Left colon (tissue), 2 donors: ENCODE results near the gene IL10RA. TPM values are rescaled to one million over a fixed set of nuclear protein-coding genes. Genes with fewer than 3 reads are reported as not detected.

ENCODE experiments used
- ATAC-seq: fragments of 200-7000 bp; cut with Tn5 transposase; one replicate; pipeline ENCODE4 v1.9.1; 2020; ENCODE audit warnings: mild to moderate bottlenecking, moderate library complexity
- DNase-seq, 2 donors: peaks; one replicate each; pipeline ENCODE4 v3.0.0-alpha.2; 2020
- intact Hi-C, 2 donors: fragments of 100-400 bp; cut with DNase I in 1 of 2; cut with micrococcal nuclease in 1 of 2; formaldehyde crosslinking; loops; one replicate each; pipeline versions ENCODE4 v1.11.2 to v1.14.0; 2022; cut with DNase I, micrococcal nuclease
- total RNA-seq, 2 donors: library from RNA; stranded (reverse); fragmentation: NEBNext Ultra II Directional; extraction: Animal tissue kit (Norgen Biotek cat#: 25700); gene quantifications; one replicate each; pipeline ENCODE4 v1.2.1, GENCODE V29; 2021
- donor health status: DM: no; HTN: no; CAD: no.
- donor health status: DM: yes; HTN: yes; CAD: no.

The IL10RA gene
- total RNA-seq, 2 donors from 2014 or later = 4.4 to 19.0 TPM

DNA sequence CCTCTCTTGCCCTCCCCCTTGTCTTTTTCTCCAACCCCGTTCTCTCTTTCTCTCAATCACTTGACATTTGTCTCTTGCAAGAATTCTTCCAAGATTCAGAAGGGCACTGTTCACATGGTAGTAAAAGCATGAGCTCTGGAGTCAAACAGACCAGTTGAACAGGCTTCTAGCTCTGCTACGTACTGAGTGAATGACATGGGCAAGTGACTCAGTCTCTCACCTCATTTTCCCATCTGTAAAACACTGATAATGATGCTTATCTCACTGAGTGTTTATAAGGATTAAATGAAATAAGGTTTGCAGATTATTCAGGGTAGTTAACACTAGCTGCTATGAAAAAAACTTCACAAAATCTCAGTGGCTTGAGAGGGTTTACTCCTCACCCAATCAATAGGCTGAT lies 5.9 kb upstream of the IL10RA start:
- DNase-seq (no peak), ATAC-seq (no peak)
- intact Hi-C loops = no loop called here

DNA sequence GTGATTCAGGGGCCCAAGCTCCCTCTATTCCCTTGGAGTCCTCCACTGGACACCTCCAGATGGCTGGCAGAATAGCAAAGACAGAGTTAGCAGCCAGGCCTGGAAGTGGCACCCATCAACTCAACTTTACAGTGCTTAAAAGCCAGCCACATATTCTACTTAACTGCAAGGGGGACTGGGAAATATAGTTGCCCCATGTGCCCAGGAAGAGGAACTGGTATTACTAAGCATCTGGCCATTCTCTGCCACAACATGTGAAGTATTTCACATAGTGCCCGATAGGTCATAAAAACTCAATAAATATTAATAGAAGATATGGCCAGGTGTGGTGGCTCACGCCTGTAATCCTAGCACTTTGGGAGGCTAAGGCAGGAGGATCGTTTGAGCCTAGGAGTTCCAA lies 5.5 kb upstream of the IL10RA start:
- intact Hi-C loops = no loop called here
- DNase-seq (no peak), ATAC-seq (no peak)

DNA sequence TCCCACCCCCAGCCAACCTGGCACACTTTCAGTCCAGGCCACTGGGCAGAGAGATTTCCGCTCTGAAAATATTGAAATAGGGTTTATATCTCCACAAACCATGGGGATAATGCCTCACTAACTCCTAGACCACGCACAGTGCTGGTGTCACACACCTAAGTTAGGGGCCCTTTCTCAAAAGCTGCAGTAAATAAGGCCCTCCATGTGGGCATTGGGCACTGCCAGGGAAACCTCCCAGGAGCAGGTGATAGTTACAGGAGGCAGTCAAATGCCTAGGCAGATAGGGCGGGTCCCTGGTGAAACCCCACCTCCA lies 3.1 kb upstream of the IL10RA start:
- DNase-seq (no peak), ATAC-seq (no peak)
- intact Hi-C loops = no loop called here

DNA sequence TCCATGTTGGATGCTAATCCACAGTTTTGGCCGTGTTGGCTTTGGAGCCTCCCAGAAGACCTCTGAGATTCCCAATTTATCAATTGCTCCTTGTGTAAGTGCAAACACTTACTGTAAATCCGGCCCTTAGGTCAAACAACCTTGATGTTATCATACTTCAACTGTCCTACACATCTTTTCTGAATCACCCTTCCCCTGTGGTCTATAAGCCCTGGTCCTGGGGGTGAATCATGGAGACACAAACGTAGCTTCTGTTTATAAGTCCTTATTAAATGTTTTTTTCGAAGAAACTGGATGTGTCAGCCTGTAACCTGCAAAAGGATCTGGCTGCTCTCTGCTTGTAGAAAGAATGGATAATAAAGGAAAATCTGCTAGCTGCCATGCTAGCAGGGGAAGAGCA lies 1.7 kb upstream of the IL10RA start:
- DNase-seq = no peak
- intact Hi-C loops = no loop called here

DNA sequence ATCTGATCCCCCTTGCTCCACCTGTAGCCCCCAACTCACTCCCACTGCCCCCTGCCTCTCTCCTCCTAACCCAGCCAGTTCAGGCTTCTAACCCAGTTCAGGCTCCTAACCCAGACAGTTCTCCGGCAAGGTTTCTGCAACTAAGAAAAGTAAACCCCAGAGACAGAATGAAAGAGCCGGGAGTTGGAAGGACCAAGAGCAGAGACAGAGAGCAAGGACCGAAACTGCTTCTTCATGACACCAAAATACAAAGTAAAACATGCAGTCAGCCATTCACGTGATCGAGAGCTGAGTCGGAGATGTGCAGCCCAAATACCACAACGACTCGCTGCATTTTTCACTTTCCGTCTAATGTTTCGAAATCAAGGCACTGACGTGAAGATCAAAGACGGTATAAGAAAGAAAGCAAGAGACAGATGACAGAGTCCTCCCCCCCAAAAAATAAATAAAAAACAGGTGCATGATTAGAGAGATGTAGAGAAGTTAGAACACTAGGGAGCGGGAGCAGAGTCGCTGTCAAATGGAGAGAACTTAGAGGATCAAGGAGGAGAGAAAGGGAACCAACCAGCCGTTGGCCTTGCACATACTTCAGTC lies 884 bp downstream of the IL10RA start:
- no peak for DNase-seq
- ATAC-seq = no peak
- intact Hi-C loops = no loop called here

More for the DNA sequence above, 1.7 kb upstream of the IL10RA start:
- ATAC-seq = no peak

DNA sequence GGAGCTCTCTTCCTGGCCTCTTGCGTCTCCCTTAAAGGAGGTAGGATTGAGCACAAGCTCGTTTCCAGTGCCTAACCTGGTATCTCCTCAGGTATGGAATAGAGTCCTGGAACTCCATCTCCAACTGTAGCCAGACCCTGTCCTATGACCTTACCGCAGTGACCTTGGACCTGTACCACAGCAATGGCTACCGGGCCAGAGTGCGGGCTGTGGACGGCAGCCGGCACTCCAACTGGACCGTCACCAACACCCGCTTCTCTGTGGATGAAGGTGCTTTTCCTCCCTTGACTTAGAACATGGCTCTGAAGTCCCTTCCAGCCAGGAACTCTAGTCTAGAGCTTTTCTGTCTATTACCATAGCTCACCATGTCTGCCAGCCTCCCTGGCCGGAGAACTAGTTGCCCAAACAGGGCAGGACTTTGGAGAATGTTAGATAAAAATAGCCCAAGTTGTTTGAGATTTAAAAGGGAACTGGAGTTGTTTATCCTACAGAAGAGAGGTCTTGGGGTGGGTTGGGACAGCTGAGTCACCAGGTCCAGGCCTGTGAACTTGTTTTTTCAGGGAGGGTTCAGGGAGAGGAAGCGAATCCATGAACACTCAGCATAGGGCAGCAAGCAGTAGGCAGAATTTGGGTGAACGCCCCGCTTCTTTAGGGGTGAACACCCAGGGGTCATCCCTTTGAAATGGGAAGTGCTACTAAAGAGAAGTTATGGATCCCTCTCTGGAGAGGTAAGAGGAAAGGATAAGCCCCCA lies 3.3 kb downstream of the IL10RA start:
- DNase-seq (no peak), ATAC-seq (no peak)
- intact Hi-C loops = no loop called here

DNA sequence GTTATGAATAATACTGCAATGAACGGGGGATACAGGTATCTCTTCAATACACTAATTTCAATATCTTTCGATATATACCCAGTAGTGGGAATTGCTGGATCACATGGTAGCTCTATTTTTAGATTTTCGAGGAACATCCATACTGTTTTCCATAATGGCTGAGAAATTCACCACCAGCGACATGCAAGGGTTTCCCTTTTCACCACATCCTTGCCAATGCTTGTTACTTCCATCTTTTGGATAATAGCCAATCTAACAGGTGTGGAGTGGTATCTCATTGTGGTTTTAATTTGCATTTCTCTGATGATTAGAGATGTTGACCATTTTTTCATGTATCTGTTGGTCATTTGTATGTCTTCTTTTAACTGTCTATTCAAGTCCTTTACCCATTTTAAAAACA lies 5.9 kb downstream of the IL10RA start:
- DNase-seq = no peak

DNA sequence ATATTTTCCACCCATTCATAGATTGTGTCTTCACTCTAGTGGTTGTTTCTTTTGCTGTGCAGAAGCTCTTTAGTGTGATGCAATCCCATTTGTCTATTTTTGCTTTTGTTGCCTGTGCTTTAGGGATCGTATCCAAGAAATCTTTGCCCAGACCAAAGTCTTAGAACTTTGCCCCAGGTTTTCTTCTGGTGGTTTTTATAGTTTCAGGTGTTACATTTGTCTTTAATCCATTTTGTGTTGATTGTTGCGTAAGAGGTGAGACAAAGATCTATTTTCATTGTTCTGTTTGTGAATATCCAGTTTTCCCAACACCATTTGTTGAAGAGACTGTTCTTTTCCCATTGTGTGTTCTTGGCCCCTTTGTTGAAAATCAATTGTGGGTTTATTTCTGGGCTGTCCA lies 6.4 kb downstream of the IL10RA start:
- intact Hi-C loops = no loop called here
- no peak for DNase-seq
- ATAC-seq = peak; percentile 56

More for the DNA sequence above, 5.9 kb downstream of the IL10RA start:
- ATAC-seq = no peak
- intact Hi-C loops = no loop called here

DNA sequence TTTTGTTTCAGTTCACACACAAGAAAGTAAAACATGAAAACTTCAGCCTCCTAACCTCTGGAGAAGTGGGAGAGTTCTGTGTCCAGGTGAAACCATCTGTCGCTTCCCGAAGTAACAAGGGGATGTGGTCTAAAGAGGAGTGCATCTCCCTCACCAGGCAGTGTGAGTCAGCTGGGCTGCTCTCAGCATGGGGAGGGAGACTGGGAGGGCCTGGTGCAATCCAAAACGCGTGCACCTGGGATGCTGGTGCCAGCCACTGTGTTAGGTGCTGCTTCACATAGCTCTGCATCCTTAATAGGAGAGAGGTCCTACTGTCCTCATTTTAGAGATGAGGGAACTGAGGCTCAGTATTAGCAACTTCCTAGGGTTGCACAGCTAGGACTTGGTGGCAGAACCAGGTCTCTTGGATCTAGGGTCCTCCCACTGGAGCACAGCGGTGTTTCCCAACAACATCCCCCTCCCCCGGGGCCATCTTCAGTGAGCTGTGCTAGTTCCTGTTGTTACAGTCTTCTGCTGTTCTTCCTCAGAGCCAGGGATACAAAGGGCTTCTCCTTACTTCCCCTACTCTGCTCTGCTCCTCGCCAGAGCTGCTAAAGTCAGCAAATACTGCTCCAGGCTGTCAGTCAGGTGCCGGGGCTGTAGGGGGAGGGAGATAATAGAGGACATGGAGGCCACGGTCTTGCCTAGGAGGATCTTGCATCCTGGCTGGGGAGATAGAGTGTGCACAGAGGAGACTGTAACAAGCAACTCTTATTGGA lies 8.0 kb downstream of the IL10RA start:
- DNase-seq (no peak), ATAC-seq (peak; percentile 15)
- intact Hi-C loops = no loop called here

DNA sequence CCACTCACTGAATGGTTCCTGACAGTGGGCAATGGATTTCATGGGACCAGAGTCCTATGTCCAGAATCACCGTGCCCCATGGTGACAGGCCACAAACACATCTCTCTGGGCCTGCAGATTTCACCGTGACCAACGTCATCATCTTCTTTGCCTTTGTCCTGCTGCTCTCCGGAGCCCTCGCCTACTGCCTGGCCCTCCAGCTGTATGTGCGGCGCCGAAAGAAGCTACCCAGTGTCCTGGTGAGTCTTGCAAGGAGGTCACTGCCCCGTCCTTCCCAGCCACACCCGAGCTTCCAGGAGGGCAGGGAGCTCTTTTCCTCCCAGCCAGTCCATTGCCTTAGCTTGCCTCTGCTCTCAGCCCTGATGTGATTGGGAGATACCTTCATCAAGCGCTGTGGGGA lies 9.3 kb downstream of the IL10RA start:
- intact Hi-C loops = no loop called here
- DNase-seq = no peak
- ATAC-seq = no peak

DNA sequence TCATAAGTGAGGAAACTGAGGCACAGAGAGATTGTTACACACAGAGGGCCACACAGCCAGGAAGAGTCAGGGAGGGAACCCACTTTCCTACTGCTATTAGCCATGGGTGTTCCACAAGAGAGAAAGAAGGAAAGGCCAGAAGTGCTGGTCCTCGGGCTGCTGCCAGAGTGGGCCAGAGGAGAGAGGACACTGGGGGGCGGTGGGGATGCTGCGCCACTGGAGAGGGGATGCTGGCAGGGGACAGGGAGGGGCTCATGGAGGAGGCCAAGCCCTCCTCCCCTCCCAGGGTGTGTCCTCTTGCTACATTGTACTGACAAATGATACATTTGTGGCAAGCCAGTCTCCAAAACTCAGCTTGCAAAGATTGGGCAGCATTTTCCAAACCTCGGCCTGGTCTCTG lies 9.9 kb downstream of the IL10RA start:
- no peak for ATAC-seq
- intact Hi-C loops = no loop called here
- DNase-seq = no peak

DNA sequence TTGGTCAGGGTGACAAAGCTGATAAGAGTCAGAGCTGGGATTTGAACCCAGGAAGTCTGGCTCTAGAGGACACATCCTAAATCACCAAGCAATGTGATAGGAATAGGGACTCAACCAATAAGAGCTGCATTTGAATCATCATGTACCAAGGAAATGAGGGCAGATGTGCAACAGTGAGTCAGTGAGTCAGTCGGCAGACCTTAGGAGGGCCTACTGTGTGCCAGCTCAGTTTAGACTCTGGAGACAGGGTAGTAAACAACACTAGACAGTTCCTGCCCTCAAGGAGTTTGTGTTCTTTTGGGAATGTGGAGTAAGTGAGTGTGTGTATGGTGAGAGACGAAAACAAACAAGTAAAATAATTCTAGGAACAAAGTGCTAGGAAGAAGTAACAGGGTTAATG lies 11.2 kb downstream of the IL10RA start:
- intact Hi-C loops = no loop called here
- ATAC-seq (no peak), DNase-seq (no peak)

DNA sequence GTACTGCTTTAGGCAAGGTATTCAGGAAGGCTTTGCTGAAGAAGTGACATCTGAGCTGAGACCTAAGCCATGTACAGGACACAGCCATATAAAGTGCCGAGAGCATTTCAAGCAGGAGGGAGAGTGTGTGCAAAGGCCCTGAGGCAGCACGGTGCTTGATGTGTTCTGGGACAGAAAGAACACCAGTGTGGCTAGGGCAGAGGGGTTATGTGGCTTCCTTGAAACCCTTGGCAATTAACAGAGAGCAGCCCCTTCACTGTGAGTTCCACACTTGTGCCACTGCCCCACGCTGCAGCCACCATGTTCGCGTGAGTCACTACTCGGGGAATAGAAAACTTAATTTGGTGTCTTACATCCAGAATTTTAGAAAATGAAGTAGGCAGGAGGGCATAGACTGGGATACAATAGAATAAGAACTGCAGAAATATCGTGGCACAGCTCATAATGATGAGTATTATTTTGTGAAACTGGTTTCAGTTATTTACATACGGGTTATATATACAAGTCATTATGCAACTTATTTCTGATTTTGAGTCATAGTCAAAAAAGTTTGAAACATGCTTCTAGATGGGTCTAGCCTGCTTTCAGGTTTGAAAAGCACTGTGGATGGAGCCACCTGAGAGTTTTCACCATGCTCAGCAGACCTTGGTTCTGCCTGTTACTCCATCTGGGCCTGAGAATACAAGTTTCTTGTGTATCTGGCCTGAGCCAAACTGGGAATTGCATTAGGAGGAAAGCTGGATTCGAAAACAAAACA lies 11.8 kb downstream of the IL10RA start:
- DNase-seq (no peak), ATAC-seq (no peak)
- intact Hi-C loops = no loop called here

DNA sequence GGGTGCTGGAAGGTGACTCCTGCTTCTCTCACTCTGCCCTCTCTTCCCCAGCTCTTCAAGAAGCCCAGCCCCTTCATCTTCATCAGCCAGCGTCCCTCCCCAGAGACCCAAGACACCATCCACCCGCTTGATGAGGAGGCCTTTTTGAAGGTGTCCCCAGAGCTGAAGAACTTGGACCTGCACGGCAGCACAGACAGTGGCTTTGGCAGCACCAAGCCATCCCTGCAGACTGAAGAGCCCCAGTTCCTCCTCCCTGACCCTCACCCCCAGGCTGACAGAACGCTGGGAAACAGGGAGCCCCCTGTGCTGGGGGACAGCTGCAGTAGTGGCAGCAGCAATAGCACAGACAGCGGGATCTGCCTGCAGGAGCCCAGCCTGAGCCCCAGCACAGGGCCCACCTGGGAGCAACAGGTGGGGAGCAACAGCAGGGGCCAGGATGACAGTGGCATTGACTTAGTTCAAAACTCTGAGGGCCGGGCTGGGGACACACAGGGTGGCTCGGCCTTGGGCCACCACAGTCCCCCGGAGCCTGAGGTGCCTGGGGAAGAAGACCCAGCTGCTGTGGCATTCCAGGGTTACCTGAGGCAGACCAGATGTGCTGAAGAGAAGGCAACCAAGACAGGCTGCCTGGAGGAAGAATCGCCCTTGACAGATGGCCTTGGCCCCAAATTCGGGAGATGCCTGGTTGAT lies 12.6 kb downstream of the IL10RA start:
- ATAC-seq (no peak), DNase-seq (no peak)
- intact Hi-C loops = no loop called here

DNA sequence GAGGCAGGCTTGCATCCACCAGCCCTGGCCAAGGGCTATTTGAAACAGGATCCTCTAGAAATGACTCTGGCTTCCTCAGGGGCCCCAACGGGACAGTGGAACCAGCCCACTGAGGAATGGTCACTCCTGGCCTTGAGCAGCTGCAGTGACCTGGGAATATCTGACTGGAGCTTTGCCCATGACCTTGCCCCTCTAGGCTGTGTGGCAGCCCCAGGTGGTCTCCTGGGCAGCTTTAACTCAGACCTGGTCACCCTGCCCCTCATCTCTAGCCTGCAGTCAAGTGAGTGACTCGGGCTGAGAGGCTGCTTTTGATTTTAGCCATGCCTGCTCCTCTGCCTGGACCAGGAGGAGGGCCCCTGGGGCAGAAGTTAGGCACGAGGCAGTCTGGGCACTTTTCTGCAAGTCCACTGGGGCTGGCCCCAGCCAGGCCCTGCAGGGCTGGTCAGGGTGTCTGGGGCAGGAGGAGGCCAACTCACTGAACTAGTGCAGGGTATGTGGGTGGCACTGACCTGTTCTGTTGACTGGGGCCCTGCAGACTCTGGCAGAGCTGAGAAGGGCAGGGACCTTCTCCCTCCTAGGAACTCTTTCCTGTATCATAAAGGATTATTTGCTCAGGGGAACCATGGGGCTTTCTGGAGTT lies 13.3 kb downstream of the IL10RA start:
- no peak for DNase-seq
- ATAC-seq = no peak
- intact Hi-C loops = no loop called here

DNA sequence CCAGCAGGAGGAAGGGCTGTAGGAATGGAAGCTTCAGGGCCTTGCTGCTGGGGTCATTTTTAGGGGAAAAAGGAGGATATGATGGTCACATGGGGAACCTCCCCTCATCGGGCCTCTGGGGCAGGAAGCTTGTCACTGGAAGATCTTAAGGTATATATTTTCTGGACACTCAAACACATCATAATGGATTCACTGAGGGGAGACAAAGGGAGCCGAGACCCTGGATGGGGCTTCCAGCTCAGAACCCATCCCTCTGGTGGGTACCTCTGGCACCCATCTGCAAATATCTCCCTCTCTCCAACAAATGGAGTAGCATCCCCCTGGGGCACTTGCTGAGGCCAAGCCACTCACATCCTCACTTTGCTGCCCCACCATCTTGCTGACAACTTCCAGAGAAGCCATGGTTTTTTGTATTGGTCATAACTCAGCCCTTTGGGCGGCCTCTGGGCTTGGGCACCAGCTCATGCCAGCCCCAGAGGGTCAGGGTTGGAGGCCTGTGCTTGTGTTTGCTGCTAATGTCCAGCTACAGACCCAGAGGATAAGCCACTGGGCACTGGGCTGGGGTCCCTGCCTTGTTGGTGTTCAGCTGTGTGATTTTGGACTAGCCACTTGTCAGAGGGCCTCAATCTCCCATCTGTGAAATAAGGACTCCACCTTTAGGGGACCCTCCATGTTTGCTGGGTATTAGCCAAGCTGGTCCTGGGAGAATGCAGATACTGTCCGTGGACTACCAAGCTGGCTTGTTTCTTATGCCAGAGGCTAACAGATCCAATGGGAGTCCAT lies 14.1 kb downstream of the IL10RA start:
- ATAC-seq = no peak
- intact Hi-C loops = no loop called here
- DNase-seq = no peak

DNA sequence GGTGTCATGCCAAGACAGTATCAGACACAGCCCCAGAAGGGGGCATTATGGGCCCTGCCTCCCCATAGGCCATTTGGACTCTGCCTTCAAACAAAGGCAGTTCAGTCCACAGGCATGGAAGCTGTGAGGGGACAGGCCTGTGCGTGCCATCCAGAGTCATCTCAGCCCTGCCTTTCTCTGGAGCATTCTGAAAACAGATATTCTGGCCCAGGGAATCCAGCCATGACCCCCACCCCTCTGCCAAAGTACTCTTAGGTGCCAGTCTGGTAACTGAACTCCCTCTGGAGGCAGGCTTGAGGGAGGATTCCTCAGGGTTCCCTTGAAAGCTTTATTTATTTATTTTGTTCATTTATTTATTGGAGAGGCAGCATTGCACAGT lies 14.6 kb downstream of the IL10RA start:
- ATAC-seq = no peak
- no peak for DNase-seq
- intact Hi-C loops = no loop called here

DNA sequence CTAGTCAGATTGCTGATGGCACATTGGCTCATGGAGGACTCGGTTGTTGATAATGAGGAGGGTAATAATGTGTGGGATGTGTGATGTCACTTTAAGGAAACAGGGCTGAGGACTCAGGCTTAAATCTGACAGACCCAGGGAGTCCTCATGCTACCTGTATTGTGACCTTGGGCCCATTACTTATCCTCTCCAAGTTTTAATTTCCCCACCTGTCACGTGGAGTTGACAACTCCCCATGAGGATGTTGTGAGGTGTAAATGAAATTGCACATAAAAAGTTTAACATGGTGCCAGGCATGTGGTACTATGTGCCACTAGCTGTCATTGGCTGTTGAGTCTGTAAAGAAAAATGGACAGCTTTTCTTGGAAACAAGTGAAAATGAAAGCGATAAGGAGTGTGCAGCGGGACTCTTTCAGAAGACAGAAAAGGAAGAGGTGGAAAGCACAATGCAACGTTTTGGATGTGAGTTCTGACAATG lies 15.3 kb downstream of the IL10RA start:
- intact Hi-C loops = no loop called here
- DNase-seq (no peak), ATAC-seq (no peak)
